PC-3 (cell line): ENCODE measurements around the gene MIAT. TPM values are rescaled to one million over a fixed set of nuclear protein-coding genes. Genes with fewer than 3 reads are reported as not detected.
A peak's percentile ranks its signal among the peaks of the same experiment; 100 is the strongest.

Source experiments
- ATAC-seq: fragments of 200-7000 bp; cut with Tn5 transposase; 2 replicates; pipeline ENCODE4 v1.9.1; 2020; ENCODE audit warnings: mild to moderate bottlenecking, moderate library complexity
- BruUV-seq: library from RNA; stranded (reverse); fragments of 400-500 nt; replicated peaks from 2 replicates; lab custom pipeline; 2021; lab: Mats Ljungman, UMichigan
- CTCF ChIA-PET: fragments of 300-600 bp; sonication (Branson Sonifier 250); formaldehyde crosslinking; loops from one replicate; lab custom pipeline; 2022; ENCODE audit warnings: antibody characterized with exemption; lab: Charles Lee
- POLR2A ChIA-PET: fragments of 300-600 bp; sonication (Branson Sonifier 250); formaldehyde crosslinking; loops from one replicate; lab custom pipeline; 2022; ENCODE audit warnings: antibody characterized with exemption; ENCODE audit not compliant: unreplicated experiment; lab: Charles Lee
- DNase-seq: peaks from one replicate; pipeline ENCODE4 v3.0.0-alpha.2; 2015
- H2AFZ ChIP-seq: fragments of 300-600 bp; sonication (generic); 2 replicates; pipeline ENCODE4 v1.6.0; 2016; ENCODE audit warnings: antibody characterized with exemption, low read length
- H3F3A ChIP-seq: fragments of 300-600 bp; sonication (generic); one replicate; pipeline ENCODE4 v1.6.0; 2017; ENCODE audit warnings: antibody characterized with exemption, low read length, control low read depth, mild to moderate bottlenecking; ENCODE audit not compliant: unreplicated experiment
- H3K27ac ChIP-seq: fragments of 300-600 bp; sonication (generic); 2 replicates; pipeline ENCODE4 v1.5.1; 2016; ENCODE audit warnings: mild to moderate bottlenecking, low read length
- H3K27me3 ChIP-seq: fragments of 300-600 bp; sonication (generic); 2 replicates; pipeline ENCODE4 v1.6.1; 2016; ENCODE audit warnings: low read length, mixed read lengths
- H3K36me3 ChIP-seq: fragments of 300-600 bp; sonication (generic); 2 replicates; pipeline ENCODE4 v1.6.1; 2016; ENCODE audit warnings: low read depth, mixed run types, low read length, mixed read lengths
- H3K4me1 ChIP-seq: fragments of 300-600 bp; sonication (generic); 2 replicates; pipeline ENCODE4 v1.5.1; 2016; ENCODE audit warnings: low read length; ENCODE audit not compliant: insufficient read depth
- H3K4me2 ChIP-seq: fragments of 300-600 bp; sonication (generic); 2 replicates; pipeline ENCODE4 v1.6.0; 2016; ENCODE audit warnings: low read length
- H3K4me3 ChIP-seq: fragments of 300-600 bp; sonication (generic); 2 replicates; pipeline ENCODE4 v1.5.1; 2016; ENCODE audit warnings: mild to moderate bottlenecking, low read length, mixed read lengths
- H3K79me2 ChIP-seq: fragments of 300-600 bp; sonication (generic); 2 replicates; pipeline ENCODE4 v1.6.1; 2017; ENCODE audit warnings: low read length, mixed read lengths
- H3K9ac ChIP-seq: fragments of 300-600 bp; sonication (generic); 2 replicates; pipeline ENCODE4 v1.6.0; 2016; ENCODE audit warnings: mild to moderate bottlenecking, low read length
- H3K9me2 ChIP-seq: fragments of 300-600 bp; sonication (generic); replicated peaks from 2 replicates; pipeline ENCODE4 v1.6.1; 2016; ENCODE audit warnings: mixed run types, low read length, mixed read lengths
- H3K9me3 ChIP-seq: fragments of 300-600 bp; sonication (generic); 2 replicates; pipeline ENCODE4 v1.6.1; 2016; ENCODE audit warnings: low read length, mixed read lengths
- H4K20me1 ChIP-seq: fragments of 300-600 bp; sonication (generic); 2 replicates; pipeline ENCODE4 v1.6.1; 2016; ENCODE audit warnings: low read length, mixed read lengths
- EZH2 ChIP-seq: fragments of 300-600 bp; sonication (generic); IDR thresholded peaks from one replicate; pipeline ENCODE4 v1.6.1; 2017; ENCODE audit warnings: antibody characterized with exemption, mild to moderate bottlenecking, low read length; ENCODE audit not compliant: unreplicated experiment
- EZH2phosphoT487 ChIP-seq: fragments of 300-600 bp; sonication (generic); IDR thresholded peaks from 2 replicates; pipeline ENCODE4 v1.6.1; 2018; ENCODE audit warnings: mild to moderate bottlenecking, antibody characterized with exemption, low read length, borderline replicate concordance
- intact Hi-C: fragments of 100-400 bp; cut with micrococcal nuclease; formaldehyde crosslinking; loops from 2 replicates; pipeline ENCODE4 v1.9.0; 2023
- total RNA-seq: library from RNA; depleted of rRNA; stranded (reverse); fragments of >200 nt; gene quantifications from 2 replicates; pipeline ENCODE4 v1.2.3, GENCODE V29; 2014
- TF ChIP-seq, protein P1 (sequence below): fragments of 300-600 bp; sonication (generic); conservative IDR thresholded peaks from 2 replicates; pipeline ENCODE4 v1.5.1; 2017; ENCODE audit warnings: antibody characterized with exemption, low read depth, mild to moderate bottlenecking, low read length

The MIAT gene
- total RNA-seq, 1 experiment from 2014 or later, result 0.15 TPM

DNA sequence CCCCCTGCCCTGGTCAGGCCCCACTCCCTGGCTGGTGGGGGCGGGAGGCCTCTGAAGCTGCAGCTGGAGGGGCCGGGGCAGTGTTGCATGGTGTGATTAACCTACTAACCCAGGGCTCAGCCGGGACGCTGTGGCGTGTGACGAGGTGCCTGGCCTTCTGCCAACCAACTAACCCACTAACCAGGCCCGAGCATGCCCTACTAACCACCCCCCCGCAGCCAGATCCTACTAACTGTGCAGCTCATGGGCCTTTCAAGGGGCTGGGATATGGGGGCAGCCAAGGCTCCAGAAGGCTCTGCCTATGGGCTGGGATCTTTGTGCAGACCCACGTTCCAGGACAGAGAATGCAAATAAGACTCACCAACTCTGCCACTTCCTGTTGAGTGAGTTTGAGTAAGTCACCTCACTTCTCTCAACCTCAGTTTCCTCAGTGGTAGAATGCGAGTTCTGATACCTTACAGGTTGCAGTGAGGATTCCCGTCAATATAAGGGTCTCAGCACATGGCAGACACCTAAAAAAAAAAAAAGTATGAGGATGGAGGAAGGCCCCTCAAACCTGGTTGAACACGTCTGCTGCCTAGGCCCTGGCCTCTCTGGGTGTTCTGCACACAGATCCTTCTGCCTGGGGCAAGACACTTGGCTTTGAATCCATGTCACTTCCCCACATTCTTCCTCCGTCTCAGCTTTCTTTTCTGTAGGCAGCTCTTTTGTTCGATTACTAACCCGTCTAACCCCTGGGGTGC is 14.1 kb downstream of the MIAT start:
- H3K9me3 ChIP-seq, result no peaks in the 10 kb centered on the region
- no peak for DNase-seq

GRCh38 chr22:26672060-26672471 is 14.7 kb downstream of the MIAT start:
- ChIA-PET POLR2A (no interaction called here), CTCF (no interaction called here)
- DNase-seq, result no peak

More for the DNA sequence above, 14.1 kb downstream of the MIAT start:
- Histone ChIP-seq H3K4me3 (no peak overlapping the region), H3K27me3 (no peaks in the 10 kb centered on the region), H3F3A (peaks cover 4% of the 10 kb centered on the region), H3K4me1 (peaks cover 16% of the 10 kb centered on the region), H4K20me1 (no peaks in the 10 kb centered on the region), H3K79me2 (peaks cover 19% of the 10 kb centered on the region), H3K9me2 (no peaks in the 10 kb centered on the region), H3K4me2 (no peak overlapping the region), H3K36me3 (no peaks in the 10 kb centered on the region), H2AFZ (no peak overlapping the region), H3K9ac (no peak overlapping the region), H3K27ac (no peak overlapping the region)
- POLR2A ChIA-PET, result no interaction called here
- CTCF ChIA-PET, result no interaction called here
- no peak for TF ChIP-seq EZH2phosphoT487
- TF ChIP-seq EZH2, result no peak
- TF ChIP-seq, protein P1, sequence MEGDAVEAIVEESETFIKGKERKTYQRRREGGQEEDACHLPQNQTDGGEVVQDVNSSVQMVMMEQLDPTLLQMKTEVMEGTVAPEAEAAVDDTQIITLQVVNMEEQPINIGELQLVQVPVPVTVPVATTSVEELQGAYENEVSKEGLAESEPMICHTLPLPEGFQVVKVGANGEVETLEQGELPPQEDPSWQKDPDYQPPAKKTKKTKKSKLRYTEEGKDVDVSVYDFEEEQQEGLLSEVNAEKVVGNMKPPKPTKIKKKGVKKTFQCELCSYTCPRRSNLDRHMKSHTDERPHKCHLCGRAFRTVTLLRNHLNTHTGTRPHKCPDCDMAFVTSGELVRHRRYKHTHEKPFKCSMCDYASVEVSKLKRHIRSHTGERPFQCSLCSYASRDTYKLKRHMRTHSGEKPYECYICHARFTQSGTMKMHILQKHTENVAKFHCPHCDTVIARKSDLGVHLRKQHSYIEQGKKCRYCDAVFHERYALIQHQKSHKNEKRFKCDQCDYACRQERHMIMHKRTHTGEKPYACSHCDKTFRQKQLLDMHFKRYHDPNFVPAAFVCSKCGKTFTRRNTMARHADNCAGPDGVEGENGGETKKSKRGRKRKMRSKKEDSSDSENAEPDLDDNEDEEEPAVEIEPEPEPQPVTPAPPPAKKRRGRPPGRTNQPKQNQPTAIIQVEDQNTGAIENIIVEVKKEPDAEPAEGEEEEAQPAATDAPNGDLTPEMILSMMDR, result no peak
- no peak for ATAC-seq
- intact Hi-C loops, result loop anchor here (10.0 kb wide), 1 partner anchor 73 kb away; no protein-coding TSS in a partner anchor
- no TSS peak for BruUV-seq

More at GRCh38 chr22:26672060-26672471, 14.7 kb downstream of the MIAT start:
- no peak; the same call in 1 of the 2 replicates for ATAC-seq
- intact Hi-C loops, result loop anchor here (10.0 kb wide), 1 partner anchor 73 kb away; no protein-coding TSS in a partner anchor
- peak overlapping the region; percentile 98 for H3K4me2 ChIP-seq
- no peak for TF ChIP-seq EZH2phosphoT487
- TF ChIP-seq EZH2, result no peak
- TF ChIP-seq, protein P1, result no peak
- no peaks in the 10 kb centered on the region for H3K9me2 ChIP-seq
- peaks cover 4% of the 10 kb centered on the region for H3F3A ChIP-seq
- H3K27me3 ChIP-seq, result no peaks in the 10 kb centered on the region
- H2AFZ ChIP-seq, result peak overlapping the region; percentile 89
- no peaks in the 10 kb centered on the region for H3K36me3 ChIP-seq
- peaks cover 19% of the 10 kb centered on the region for H3K79me2 ChIP-seq
- peak overlapping the region; percentile 92 for H3K9ac ChIP-seq
- H4K20me1 ChIP-seq, result no peaks in the 10 kb centered on the region
- H3K27ac ChIP-seq, result peak overlapping the region; percentile 91
- H3K4me3 ChIP-seq, result peak overlapping the region; percentile 85
- H3K4me1 ChIP-seq, result peaks cover 16% of the 10 kb centered on the region
- H3K9me3 ChIP-seq, result no peaks in the 10 kb centered on the region
- no TSS peak for BruUV-seq
